Hematopoietic multipotent progenitor cell treated with erythropoietin and hydrocortisone succinate and interleukin-3 and kit ligand, for 6 days (in vitro differentiated cells): Measurements from ENCODE around the gene CYP2S1.

Experiments
- DNase-seq: peaks from one replicate; pipeline ENCODE4 v3.0.0-alpha.2; 2015

Gene CYP2S1

DNA sequence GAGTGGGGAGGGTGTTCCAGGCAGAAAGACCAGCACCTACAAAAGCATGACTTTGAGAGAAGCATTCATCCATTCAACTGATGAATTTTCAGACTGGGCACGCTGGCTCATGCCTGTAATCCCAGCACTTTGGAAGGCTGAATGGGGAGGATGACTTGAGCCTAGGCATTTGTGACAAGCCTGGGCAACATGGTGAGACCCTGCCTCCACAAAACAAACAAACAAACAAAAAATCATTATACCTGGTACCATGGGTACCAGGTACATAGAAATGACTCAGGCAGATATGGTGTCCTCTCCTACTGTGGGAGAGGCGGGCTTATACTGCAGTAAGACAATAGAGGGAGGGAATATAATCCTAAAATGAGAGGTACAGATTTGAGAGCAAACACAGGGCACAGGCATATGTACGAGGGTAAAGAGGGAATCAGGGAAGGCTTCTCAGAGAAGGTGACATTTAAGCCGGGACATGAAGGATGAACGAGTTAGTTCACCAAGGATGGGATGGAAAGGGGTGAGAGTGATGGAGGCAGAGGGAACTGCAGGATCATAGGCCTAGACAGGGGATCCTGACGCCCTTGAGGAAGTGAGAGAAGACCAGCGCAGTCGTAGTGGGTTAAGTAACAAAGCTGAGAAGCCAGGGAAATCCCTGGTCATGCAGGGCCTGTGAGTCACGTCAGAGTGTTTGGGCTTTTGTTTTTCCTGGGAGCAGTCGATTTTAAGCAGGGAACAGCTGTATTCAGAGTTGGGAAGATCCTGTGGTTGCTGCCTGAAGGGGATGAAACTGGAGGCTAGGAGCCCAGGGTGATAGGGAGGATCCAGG lies 2.9 kb downstream of the CYP2S1 start:
- DNase-seq = no peak

DNA sequence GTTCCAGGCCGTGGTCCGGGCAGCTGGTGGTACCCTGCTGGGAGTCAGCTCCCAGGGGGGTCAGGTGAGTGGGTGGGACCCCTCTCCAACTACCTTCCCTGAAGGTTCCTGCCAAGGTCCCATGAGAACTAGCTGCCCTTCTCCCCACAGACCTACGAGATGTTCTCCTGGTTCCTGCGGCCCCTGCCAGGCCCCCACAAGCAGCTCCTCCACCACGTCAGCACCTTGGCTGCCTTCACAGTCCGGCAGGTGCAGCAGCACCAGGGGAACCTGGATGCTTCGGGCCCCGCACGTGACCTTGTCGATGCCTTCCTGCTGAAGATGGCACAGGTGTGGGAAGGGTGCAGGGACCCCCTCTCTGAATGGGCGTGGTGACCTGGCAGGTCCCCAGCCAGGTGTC lies 5.5 kb downstream of the CYP2S1 start:
- DNase-seq = no peak

GRCh38 chr19:41203371-41203770 lies 10.4 kb downstream of the CYP2S1 start:
- DNase-seq = no peak

DNA sequence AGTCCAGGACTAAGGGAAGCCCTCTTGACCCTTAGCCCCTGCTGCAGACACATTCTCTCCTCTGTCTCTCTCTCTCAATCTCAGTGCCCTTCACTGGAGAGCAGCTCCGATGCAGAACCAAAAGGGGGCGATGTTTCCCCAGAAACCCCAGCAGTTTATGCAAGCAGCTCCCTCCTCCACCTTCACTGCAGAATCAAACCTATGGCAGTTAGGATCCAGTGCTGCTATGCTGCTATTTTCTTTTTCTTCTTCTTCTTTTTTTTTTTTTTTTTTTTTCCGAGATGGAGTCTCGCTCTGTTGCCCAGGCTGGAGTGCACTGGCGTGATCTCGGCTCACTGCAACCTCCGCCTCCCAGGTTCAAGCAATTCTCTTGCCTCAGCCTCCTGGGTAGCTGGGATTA lies 11.3 kb downstream of the CYP2S1 start:
- peak; percentile 90 for DNase-seq

- no peak for DNase-seq
Observed at GRCh38 chr19:41205995-41206394, 13.0 kb downstream of the CYP2S1 start.

- no peak for DNase-seq
Observed at GRCh38 chr19:41206456-41206855, 13.4 kb downstream of the CYP2S1 start.

DNA sequence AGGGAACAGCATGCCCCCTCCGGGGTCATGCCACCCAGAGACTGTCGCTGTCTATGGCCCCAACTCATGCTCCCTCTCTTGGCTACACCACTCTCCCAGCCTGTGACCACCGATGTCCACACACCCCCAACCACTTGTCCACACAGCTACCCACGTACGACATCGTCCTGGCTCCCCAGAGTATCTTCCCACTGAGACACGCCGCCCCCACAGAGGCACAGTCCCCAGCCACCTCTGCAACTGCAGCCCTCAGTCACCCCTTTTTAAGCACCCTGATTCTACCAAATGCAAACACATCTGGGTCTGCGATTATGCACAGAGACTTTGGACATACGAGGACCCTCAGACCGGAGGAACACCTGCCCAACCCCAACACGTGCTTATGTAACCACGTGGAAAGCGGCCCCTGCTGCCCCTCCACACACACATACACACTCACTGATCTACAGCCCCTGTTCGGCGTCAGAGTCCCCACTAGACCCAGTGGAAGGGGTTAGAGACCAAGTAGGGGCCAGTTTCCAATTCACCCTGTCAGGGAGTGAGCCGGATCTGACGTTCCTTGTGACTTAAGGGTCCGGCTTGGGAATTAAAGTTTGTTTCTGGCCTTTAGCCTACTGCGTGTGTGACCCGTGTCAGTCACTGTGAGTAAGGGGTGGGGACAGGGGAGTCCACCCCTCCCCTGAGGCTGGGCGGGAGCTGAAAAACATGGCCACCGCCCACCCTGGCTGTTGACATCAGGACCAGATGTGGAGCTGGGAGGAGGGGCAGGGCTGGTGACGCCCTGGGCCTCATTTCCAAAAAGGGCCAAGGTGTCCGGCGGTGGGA lies 14.1 kb downstream of the CYP2S1 start:
- peak; percentile 35 for DNase-seq

GRCh38 chr19:41214161-41214560 lies 21.1 kb downstream of the CYP2S1 start:
- DNase-seq = no peak

DNA sequence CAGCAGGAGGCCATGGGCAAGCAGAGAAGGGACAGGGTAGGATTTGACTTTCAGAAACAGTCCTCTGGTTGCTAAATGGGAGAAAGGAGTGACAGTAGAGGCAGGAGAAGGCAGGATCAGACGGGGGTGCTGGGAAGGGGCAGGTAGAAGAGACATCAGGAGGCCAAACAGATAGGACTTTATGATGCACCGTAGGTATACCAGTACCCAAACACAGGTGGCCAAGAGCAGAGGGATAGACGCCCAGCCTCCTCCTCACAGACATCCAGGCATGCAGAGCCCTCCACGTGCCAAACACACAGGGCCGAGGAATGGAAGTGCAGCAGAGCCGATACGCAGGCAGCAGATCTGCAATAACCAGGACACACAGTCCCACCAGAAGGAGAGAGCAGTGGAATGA lies 24.7 kb downstream of the CYP2S1 start:
- DNase-seq = no peak

DNA sequence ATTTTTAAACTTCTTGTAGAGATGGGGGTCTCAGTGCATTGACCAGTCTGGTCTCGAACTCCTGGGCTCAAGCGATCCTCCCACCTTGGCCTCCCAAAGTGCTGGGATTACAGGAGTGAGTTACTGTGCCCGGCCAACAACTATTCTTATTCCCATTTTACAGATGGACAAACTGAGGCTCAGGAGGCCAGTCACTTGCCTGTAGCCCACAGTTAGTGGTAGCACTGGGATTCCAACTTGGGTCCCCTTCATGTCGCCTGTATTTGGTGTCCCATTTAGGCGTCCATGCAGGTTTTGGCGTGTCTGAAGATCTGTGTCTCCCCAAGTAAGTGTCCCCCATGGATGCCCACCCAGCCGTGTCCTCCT lies 25.2 kb downstream of the CYP2S1 start:
- no peak for DNase-seq

DNA sequence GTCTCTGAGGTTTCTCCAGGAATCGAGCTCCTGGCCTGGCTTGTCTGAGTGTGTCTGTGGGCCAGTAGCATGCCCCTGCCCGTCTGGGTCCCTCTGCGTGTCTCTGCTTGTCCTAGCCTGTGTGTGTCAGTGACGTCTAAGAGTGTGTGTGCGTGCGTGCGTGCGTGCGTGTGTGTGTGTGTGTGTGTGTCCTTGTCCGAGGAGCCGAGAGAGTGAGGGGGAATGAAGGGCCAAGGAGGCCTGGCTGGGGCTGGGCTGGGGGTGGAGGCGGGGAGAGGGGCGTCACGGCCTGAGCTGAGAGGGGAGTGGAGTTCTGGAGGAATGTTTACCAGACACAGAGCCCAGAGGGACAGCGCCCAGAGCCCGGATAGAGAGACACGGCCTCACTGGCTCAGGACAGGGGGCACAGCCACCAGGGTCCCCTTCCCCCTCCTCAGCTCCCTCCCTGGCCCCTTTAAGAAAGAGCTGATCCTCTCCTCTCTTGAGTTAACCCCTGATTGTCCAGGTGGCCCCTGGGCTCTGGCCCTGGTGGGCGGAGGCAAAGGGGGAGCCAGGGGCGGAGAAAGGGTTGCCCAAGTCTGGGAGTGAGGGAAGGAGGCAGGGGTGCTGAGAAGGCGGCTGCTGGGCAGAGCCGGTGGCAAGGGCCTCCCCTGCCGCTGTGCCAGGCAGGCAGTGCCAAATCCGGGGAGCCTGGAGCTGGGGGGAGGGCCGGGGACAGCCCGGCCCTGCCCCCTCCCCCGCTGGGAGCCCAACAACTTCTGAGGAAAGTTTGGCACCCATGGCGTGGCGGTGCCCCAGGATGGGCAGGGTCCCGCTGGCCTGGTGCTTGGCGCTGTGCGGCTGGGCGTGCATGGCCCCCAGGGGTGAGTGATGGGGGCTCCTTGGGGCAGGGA lies 25.8 kb downstream of the CYP2S1 start, which contains the start of gene AXL:
AXL (plus strand) TSS at position 609 of the 893 bp plus-strand sequence; CDS start at position 779, 170 bp downstream.
- no peak for DNase-seq

DNA sequence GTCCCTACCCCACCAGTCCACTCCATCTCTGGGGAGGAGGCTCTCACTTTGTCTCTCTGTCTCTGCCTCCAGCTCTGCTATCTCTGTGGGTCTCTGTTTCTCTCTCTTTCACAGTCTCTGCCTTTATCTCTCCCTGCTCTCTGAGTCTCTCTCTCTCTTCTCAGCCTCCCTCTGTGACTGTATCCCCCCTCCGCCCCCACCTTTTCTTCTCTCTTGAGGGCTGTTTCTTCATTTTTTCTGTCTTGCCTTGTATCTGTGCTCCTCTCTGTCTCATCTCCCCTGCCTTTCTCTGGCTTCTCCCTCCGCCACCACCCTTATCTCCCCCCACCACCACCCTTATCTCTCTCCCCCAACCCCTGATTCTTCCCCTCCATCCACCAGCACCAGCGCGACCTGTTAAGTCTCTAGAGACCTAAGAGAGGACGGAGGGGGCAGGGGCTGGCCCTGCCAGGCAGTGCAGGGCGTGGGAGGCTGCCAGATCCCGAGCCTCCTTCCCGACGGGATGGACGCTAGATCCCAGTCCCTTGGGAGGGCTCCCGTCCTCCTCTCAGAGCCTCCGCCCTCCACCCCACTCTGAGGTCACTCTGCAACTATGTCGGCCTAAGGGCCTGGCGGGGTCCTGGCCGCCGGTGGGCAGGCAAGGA lies 27.0 kb downstream of the CYP2S1 start:
- DNase-seq = peak; percentile 78

DNA sequence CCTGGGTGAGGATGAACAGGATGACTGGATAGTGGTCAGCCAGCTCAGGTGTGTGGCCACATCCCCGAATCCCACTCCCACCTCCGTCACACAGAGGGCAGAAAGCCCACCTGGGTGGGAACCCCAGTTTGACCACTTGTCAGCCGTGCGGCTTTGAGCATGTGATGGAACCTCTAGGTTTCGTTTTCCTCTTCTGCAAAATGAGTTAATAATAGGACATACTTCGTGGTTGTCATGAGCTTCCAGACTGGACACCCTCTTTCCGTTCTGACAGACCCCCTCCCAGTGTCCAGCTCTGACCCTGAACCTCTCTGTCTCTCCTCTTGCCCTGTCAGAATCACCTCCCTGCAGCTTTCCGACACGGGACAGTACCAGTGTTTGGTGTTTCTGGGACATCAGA lies 27.8 kb downstream of the CYP2S1 start:
- no peak for DNase-seq

- no peak for DNase-seq
Observed at GRCh38 chr19:41221514-41222205, 28.6 kb downstream of the CYP2S1 start.

- no peak for DNase-seq
Observed at GRCh38 chr19:41222240-41222639, 29.2 kb downstream of the CYP2S1 start.

- DNase-seq = no peak
Observed at GRCh38 chr19:41223431-41224234, 30.6 kb downstream of the CYP2S1 start.

GRCh38 chr19:41224632-41225031 lies 31.6 kb downstream of the CYP2S1 start:
- DNase-seq = no peak

GRCh38 chr19:41225238-41226052 lies 32.4 kb downstream of the CYP2S1 start:
- DNase-seq = peak; percentile 39

- peak; percentile 21 for DNase-seq
Observed at GRCh38 chr19:41226053-41226873, 33.2 kb downstream of the CYP2S1 start.
